AG04450 (cell line): Measurements from ENCODE around the gene RTKN. TPM values are rescaled to one million over a fixed set of nuclear protein-coding genes. Genes with fewer than 3 reads are reported as not detected.

Experiments used
- CTCF ChIA-PET: fragments of 300-600, 350-600 bp; formaldehyde crosslinking; extraction: SDS; loops from one replicate; lab custom pipeline; 2022; ENCODE audit warnings: antibody characterized with exemption, inconsistent platforms; lab: Charles Lee
- POLR2A ChIA-PET: fragments of 350-600 bp; formaldehyde crosslinking; extraction: SDS; loops from one replicate; lab custom pipeline; 2021; ENCODE audit warnings: antibody characterized with exemption, inconsistent platforms; lab: Yijun Ruan, JAX
- DNase-seq: peaks from one replicate; pipeline ENCODE4 v3.0.0-alpha.2; 2011; ENCODE audit warnings: low read depth, low spot score
- H3K27ac ChIP-seq: one replicate; pipeline ENCODE4 v1.5.1; 2012; ENCODE audit warnings: low read depth, low read length, control low read depth
- H3K27me3 ChIP-seq: one replicate; pipeline ENCODE4 v1.6.0; 2012; ENCODE audit warnings: low read length; ENCODE audit not compliant: control insufficient read depth, insufficient read depth
- H3K4me3 ChIP-seq: 2 replicates; pipeline ENCODE4 v1.5.1; 2011; ENCODE audit warnings: mild to moderate bottlenecking, low read depth, low read length, control low read depth
- H3K9me3 ChIP-seq: 2 replicates; pipeline ENCODE4 v1.5.1; 2012; ENCODE audit warnings: low read length; ENCODE audit not compliant: control insufficient read depth, insufficient read depth
- CTCF ChIP-seq: IDR thresholded peaks from 2 replicates; pipeline ENCODE4 v1.5.1; 2011; ENCODE audit warnings: low read depth, low read length, control low read depth, inconsistent platforms
- polyA plus RNA-seq: library from polyadenylated mRNA; depleted of rRNA; stranded (reverse); fragments of >200 nt; gene quantifications from 2 replicates; pipeline ENCODE4 v1.2.3, GENCODE V29; 2011

The RTKN gene
- polyA plus RNA-seq, 1 experiment: 12.7 TPM

- Histone ChIP-seq H3K27ac (peak overlapping the region; percentile 49), H3K9me3 (no peaks in the 10 kb centered on the region; the same call in 1 of the 2 replicates), H3K4me3 (peak overlapping the region; percentile 68), H3K27me3 (no peaks in the 10 kb centered on the region)
- CTCF ChIA-PET: interaction anchor here (1.4 to 2.7 kb wide), 5 partner anchors 24 to 129 kb away, joined by 3 to 6 read pairs (median 4); partner anchors contain the start of genes CCDC142 and TTC31
- no peak for DNase-seq
- no peak for TF ChIP-seq CTCF
- POLR2A ChIA-PET: interaction anchor here (0.6 to 2.2 kb wide), 4 partner anchors 13 to 72 kb away, joined by 3 to 13 read pairs (median 6); partner anchors contain the start of genes AUP1, HTRA2 and MRPL53
These were observed 17.2 kb upstream of the RTKN start for GRCh38 chr2:74458938-74459363.

- ChIA-PET CTCF (interaction anchor here (1.4 to 2.7 kb wide), 5 partner anchors 25 to 130 kb away, joined by 3 to 6 read pairs (median 4); partner anchors contain the start of genes CCDC142 and TTC31), POLR2A (interaction anchor here (0.6 to 2.2 kb wide), 11 partner anchors 9 to 119 kb away, joined by 3 to 13 read pairs (median 3); partner anchors contain the start of genes AUP1, C2orf81, HTRA2 and MRPL53)
- TF ChIP-seq CTCF: no peak
- peak; percentile 100 for DNase-seq
- H3K4me3 ChIP-seq: peak within 1 kb of the TSS; percentile 68
- H3K9me3 ChIP-seq: no peaks in the 10 kb centered on the region; the same call in 1 of the 2 replicates
- H3K27me3 ChIP-seq: no peaks in the 10 kb centered on the region
- peak within 1 kb of the TSS; percentile 92 for H3K27ac ChIP-seq
These were observed 16.6 kb upstream of the RTKN start, which contains the start of gene WBP1 for GRCh38 chr2:74458132-74458937. WBP1 (plus strand) TSS chr2:74458438; CDS start chr2:74458603, 165 bp downstream.

GRCh38 chr2:74457549-74458131 lies 15.9 kb upstream of the RTKN start:
- DNase-seq: no peak
- ChIA-PET POLR2A (interaction anchor here (0.6 to 2.2 kb wide), 9 partner anchors 10 to 120 kb away, joined by 3 to 13 read pairs (median 3); partner anchors contain the start of genes AUP1, C2orf81, HTRA2 and MRPL53), CTCF (interaction anchor here (0.7 to 2.7 kb wide), 5 partner anchors 51 to 130 kb away, joined by 4 to 9 read pairs (median 4); no protein-coding TSS in a partner anchor)
- peak overlapping the region; percentile 62 for H3K4me3 ChIP-seq
- TF ChIP-seq CTCF: no peak
- H3K27ac ChIP-seq: peak overlapping the region; percentile 92
- no peaks in the 10 kb centered on the region for H3K27me3 ChIP-seq
- no peaks in the 10 kb centered on the region; the same call in 1 of the 2 replicates for H3K9me3 ChIP-seq

GRCh38 chr2:74457129-74457548 lies 15.4 kb upstream of the RTKN start:
- Histone ChIP-seq H3K4me3 (peak overlapping the region; percentile 62), H3K9me3 (no peaks in the 10 kb centered on the region; the same call in 1 of the 2 replicates), H3K27me3 (no peaks in the 10 kb centered on the region), H3K27ac (peak overlapping the region; percentile 73)
- TF ChIP-seq CTCF: no peak
- POLR2A ChIA-PET: interaction anchor here (0.5 kb wide), 1 partner anchor 97 kb away, joined by 8 read pairs; the partner anchor contains the start of gene LOXL3
- CTCF ChIA-PET: interaction anchor here (0.7 to 2.7 kb wide), 5 partner anchors 51 to 131 kb away, joined by 4 to 9 read pairs (median 4); no protein-coding TSS in a partner anchor
- no peak for DNase-seq
